CD8-positive, alpha-beta memory T cell (primary cell): ENCODE results near the gene ANO9. TPM values are rescaled to one million over a fixed set of nuclear protein-coding genes. Genes with fewer than 3 reads are reported as not detected.

Experiments used
- CTCF ChIA-PET: fragments of 350-600 bp; sonication (Branson Sonifier 250); formaldehyde crosslinking; loops from one replicate; lab custom pipeline; 2021; ENCODE audit warnings: antibody characterized with exemption; lab: Charles Lee
- POLR2A ChIA-PET: fragments of 350-600 bp; sonication (Branson Sonifier 250); formaldehyde crosslinking; loops from one replicate; lab custom pipeline; 2021; ENCODE audit warnings: antibody characterized with exemption; lab: Charles Lee
- DNase-seq, 5 donors: peaks; one replicate each; pipeline versions ENCODE4 v3.0.0 to v3.0.0-alpha.2; 2020 to 2022; ENCODE audit warnings: mixed read lengths in 1 of 5
- H3K27ac ChIP-seq: one replicate; pipeline ENCODE4 v1.7.0; 2013; ENCODE audit warnings: low read depth, mild to moderate bottlenecking, low read length, moderate library complexity
- H3K27me3 ChIP-seq: 2 replicates; pipeline ENCODE4 v1.7.0; 2013; ENCODE audit warnings: low read length, mild to moderate bottlenecking; ENCODE audit not compliant: insufficient read depth, poor library complexity, severe bottlenecking
- H3K36me3 ChIP-seq: 2 replicates; pipeline ENCODE4 v1.7.0; 2013; ENCODE audit warnings: mild to moderate bottlenecking, low read length, moderate library complexity; ENCODE audit not compliant: insufficient read depth
- H3K4me1 ChIP-seq: 2 replicates; pipeline ENCODE4 v1.7.0; 2013; ENCODE audit warnings: mild to moderate bottlenecking, low read length, moderate library complexity; ENCODE audit not compliant: insufficient read depth
- H3K4me3 ChIP-seq: 2 replicates; pipeline ENCODE4 v1.7.0; 2013; ENCODE audit warnings: mild to moderate bottlenecking, low read length
- H3K9me3 ChIP-seq: 2 replicates; pipeline ENCODE4 v1.7.0; 2013; ENCODE audit warnings: mild to moderate bottlenecking, low read length
- H3K27ac Mint-ChIP-seq, 8 donors: one replicate each; pipeline ENCODE4 v1.8.0; 2020 to 2021; ENCODE audit warnings: mixed read lengths in 8 of 8, mild to moderate bottlenecking in 6 of 8, inconsistent platforms in 3 of 8, moderate library complexity in 3 of 8
- H3K27me3 Mint-ChIP-seq, 2 donors: one replicate each; pipeline ENCODE4 v1.8.0; 2020 to 2021; ENCODE audit warnings: mixed read lengths in 2 of 2, mild to moderate bottlenecking in 1 of 2, moderate library complexity in 1 of 2
- H3K36me3 Mint-ChIP-seq, 3 donors: one replicate each; pipeline ENCODE4 v1.8.0; 2020 to 2021; ENCODE audit warnings: mixed read lengths in 3 of 3, inconsistent platforms in 1 of 3, mild to moderate bottlenecking in 1 of 3
- H3K4me1 Mint-ChIP-seq, 3 donors: one replicate each; pipeline ENCODE4 v1.8.0; 2020 to 2021; ENCODE audit warnings: mixed read lengths in 3 of 3, inconsistent platforms in 1 of 3, mild to moderate bottlenecking in 1 of 3
- H3K4me3 Mint-ChIP-seq, 7 donors: one replicate each; pipeline ENCODE4 v1.8.0; 2020 to 2021; ENCODE audit warnings: mixed read lengths in 7 of 7, mild to moderate bottlenecking in 6 of 7, moderate library complexity in 4 of 7, inconsistent platforms in 2 of 7
- H3K9me3 Mint-ChIP-seq, 5 donors: one replicate each; pipeline ENCODE4 v1.8.0; 2020 to 2022; ENCODE audit warnings: mixed read lengths in 5 of 5, mild to moderate bottlenecking in 3 of 5, moderate library complexity in 2 of 5, inconsistent platforms in 1 of 5
- polyA plus RNA-seq: library from polyadenylated mRNA; unstranded; fragments of 300-500 nt; fragmentation: Illumina TruSeq; gene quantifications from one replicate; pipeline ENCODE4 v1.2.3, GENCODE V29; 2021
- total RNA-seq, 2 experiments: library from RNA; stranded (reverse); gene quantifications; one replicate each; pipeline ENCODE4 v1.2.3, GENCODE V29; 2021

ANO9 gene
- total and polyA plus RNA-seq, 3 experiments from 2014 or later = 12.2 to 26.4 (median 25.3) TPM

DNA sequence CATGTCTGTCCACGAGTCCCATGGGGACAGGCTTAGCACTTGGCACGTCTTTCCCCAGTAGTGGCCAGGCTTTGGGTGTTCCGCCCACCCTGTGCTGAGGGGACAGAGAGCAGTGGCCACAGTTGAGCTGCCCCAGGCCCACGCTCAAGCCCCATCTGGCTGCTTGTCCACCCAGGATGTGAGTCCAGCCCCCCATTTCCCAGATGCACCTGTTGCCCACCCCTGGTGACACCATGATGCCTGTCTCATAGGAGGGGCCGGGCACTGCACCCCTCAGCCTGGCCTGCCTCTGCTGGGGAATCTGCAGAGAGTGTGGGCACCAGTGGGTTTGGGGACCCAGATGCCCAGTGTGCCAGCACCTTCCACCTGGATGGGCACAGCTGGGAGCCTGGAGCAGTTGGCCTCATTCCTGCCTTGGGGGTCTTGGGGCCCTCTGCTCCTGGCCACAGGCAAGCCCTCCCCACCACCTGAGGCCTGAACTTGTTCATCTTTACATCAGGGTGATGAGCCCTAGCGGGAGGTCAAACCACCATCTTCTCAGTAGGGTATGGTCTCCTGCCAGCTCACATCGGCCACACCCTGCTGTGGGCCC, 32.7 kb downstream of the ANO9 start:
- peaks cover 30% of the 10 kb centered on the region for H3K4me1 ChIP-seq

GRCh38 chr11:408154-409007, 33.4 kb downstream of the ANO9 start:
- no peak overlapping the region for H3K4me3 ChIP-seq
- DNase-seq = no peak
- H3K27ac ChIP-seq = no peak overlapping the region
- POLR2A ChIA-PET = interaction anchor here (1.2 to 3.3 kb wide), 3 partner anchors 8 to 140 kb away, joined by 3 to 62 read pairs (median 17); partner anchors contain the start of gene SIGIRR
- Mint-ChIP-seq H3K27me3 (no peaks in the 10 kb centered on the region), H3K9me3 (no peaks in the 10 kb centered on the region), H3K4me3 (peak overlapping the region in 2 of 7 donors; percentile 48 to 63), H3K4me1 (peaks cover 0 to 40% (median 13%) of the 10 kb centered on the region in 3 donors), H3K36me3 (peaks cover 0 to 19% (median 0%) of the 10 kb centered on the region in 3 donors), H3K27ac (peak overlapping the region in 5 of 8 donors; percentile 42 to 81 (median 66))
- CTCF ChIA-PET = interaction anchor here (2.4 to 10.3 kb wide), 2 partner anchors 38 to 157 kb away, joined by 13 to 158 read pairs; partner anchors contain the start of genes ANO9 and PTDSS2
- H3K4me1 ChIP-seq = peaks cover 29% of the 10 kb centered on the region
- H3K27me3 ChIP-seq = no peaks in the 10 kb centered on the region
- no peaks in the 10 kb centered on the region for H3K9me3 ChIP-seq
- H3K36me3 ChIP-seq = no peaks in the 10 kb centered on the region

More for the DNA sequence above, 32.7 kb downstream of the ANO9 start:
- CTCF ChIA-PET = interaction anchor here (10.3 kb wide), 1 partner anchor 37 kb away, joined by 158 read pairs; the partner anchor contains the start of genes ANO9 and PTDSS2
- peaks cover 0 to 42% (median 13%) of the 10 kb centered on the region in 3 donors for H3K4me1 Mint-ChIP-seq
- H3K27me3 Mint-ChIP-seq = no peaks in the 10 kb centered on the region
- H3K36me3 ChIP-seq = no peaks in the 10 kb centered on the region
- no peak overlapping the region for H3K27ac ChIP-seq
- H3K4me3 Mint-ChIP-seq = peak overlapping the region in 1 of 7 donors; percentile 48
- no peak for DNase-seq
- no peaks in the 10 kb centered on the region for H3K9me3 Mint-ChIP-seq
- peaks cover 0 to 19% (median 0%) of the 10 kb centered on the region in 3 donors for H3K36me3 Mint-ChIP-seq
- H3K27me3 ChIP-seq = no peaks in the 10 kb centered on the region
- H3K27ac Mint-ChIP-seq = peak overlapping the region in 4 of 8 donors; percentile 17 to 62 (median 35)
- H3K9me3 ChIP-seq = no peaks in the 10 kb centered on the region
- H3K4me3 ChIP-seq = no peak overlapping the region
- POLR2A ChIA-PET = no interaction called here

DNA sequence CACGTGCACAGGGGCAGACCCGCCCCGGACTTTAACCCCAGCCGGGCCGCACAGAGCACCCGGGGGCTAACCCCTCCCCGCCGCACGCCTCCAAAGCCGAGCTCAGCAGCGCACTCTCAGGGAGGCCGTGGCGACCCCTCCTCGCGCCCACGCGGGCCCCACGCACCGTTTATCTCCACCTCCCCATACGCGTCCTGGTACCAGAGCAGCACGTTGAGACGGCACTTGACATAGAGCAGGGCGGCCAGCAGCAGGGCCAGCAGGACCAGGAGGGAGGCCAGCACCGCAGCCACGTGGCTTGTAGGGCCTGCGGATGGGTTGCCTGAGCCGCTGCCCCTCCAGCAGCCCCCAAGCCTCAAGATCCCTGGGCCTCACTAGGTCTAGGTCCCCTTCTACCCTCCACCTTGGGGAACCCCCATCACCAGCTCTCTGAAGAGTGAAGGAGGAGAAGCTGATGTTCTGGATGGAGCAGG, 34.1 kb downstream of the ANO9 start:
- peaks cover 22% of the 10 kb centered on the region for H3K4me1 ChIP-seq
- POLR2A ChIA-PET = interaction anchor here (0.7 to 3.3 kb wide), 9 partner anchors 8 to 412 kb away, joined by 3 to 62 read pairs (median 11); partner anchors contain the start of genes BET1L, LMNTD2, PGGHG and PTDSS2

GRCh38 chr11:406796-407650, 34.8 kb downstream of the ANO9 start:
- H3K27ac ChIP-seq = peak overlapping the region; percentile 70
- Mint-ChIP-seq H3K27me3 (no peaks in the 10 kb centered on the region), H3K36me3 (peaks cover 0 to 18% (median 0%) of the 10 kb centered on the region in 3 donors), H3K4me3 (peak overlapping the region in 6 of 7 donors; percentile 24 to 78 (median 35)), H3K9me3 (no peaks in the 10 kb centered on the region), H3K4me1 (peaks cover 0 to 32% (median 12%) of the 10 kb centered on the region in 3 donors), H3K27ac (peak overlapping the region; percentile 34 to 91 (median 74))
- no peaks in the 10 kb centered on the region for H3K27me3 ChIP-seq
- H3K4me1 ChIP-seq = peaks cover 20% of the 10 kb centered on the region
- CTCF ChIA-PET = interaction anchor here (0.6 to 10.3 kb wide), 12 partner anchors 9 to 159 kb away, joined by 3 to 158 read pairs (median 4); partner anchors contain the start of genes ANO9, PTDSS2 and SIGIRR
- no peaks in the 10 kb centered on the region for H3K36me3 ChIP-seq
- POLR2A ChIA-PET = interaction anchor here (0.7 to 3.3 kb wide), 16 partner anchors 9 to 412 kb away, joined by 3 to 62 read pairs (median 8); partner anchors contain the start of genes ANO9, BET1L, DEAF1 and HRAS
- H3K4me3 ChIP-seq = peak overlapping the region; percentile 43
- DNase-seq = peak; percentile 94 to 98 (median 96)
- no peaks in the 10 kb centered on the region for H3K9me3 ChIP-seq

More for the DNA sequence above, 34.1 kb downstream of the ANO9 start:
- no peak overlapping the region for H3K4me3 ChIP-seq
- no peaks in the 10 kb centered on the region for H3K9me3 ChIP-seq
- no peak overlapping the region for H3K27ac ChIP-seq
- H3K36me3 ChIP-seq = no peaks in the 10 kb centered on the region
- H3K27ac Mint-ChIP-seq = peak overlapping the region; percentile 29 to 91 (median 74)
- H3K4me1 Mint-ChIP-seq = peaks cover 0 to 33% (median 12%) of the 10 kb centered on the region in 3 donors
- H3K9me3 Mint-ChIP-seq = no peaks in the 10 kb centered on the region
- H3K27me3 ChIP-seq = no peaks in the 10 kb centered on the region
- DNase-seq = peak in 1 of 5 donors; percentile 27
- CTCF ChIA-PET = interaction anchor here (1.5 to 10.3 kb wide), 6 partner anchors 9 to 156 kb away, joined by 3 to 158 read pairs (median 10); partner anchors contain the start of genes ANO9, PTDSS2 and SIGIRR
- peaks cover 0 to 18% (median 0%) of the 10 kb centered on the region in 3 donors for H3K36me3 Mint-ChIP-seq
- peak overlapping the region in 3 of 7 donors; percentile 24 to 78 (median 34) for H3K4me3 Mint-ChIP-seq
- no peaks in the 10 kb centered on the region for H3K27me3 Mint-ChIP-seq

GRCh38 chr11:405954-406795, 35.6 kb downstream of the ANO9 start:
- Mint-ChIP-seq H3K4me3 (peak overlapping the region in 3 of 7 donors; percentile 15 to 61 (median 29)), H3K27ac (peak overlapping the region in 5 of 8 donors; percentile 34 to 79 (median 60)), H3K36me3 (peaks cover 0 to 18% (median 0%) of the 10 kb centered on the region in 3 donors), H3K9me3 (no peaks in the 10 kb centered on the region), H3K4me1 (peaks cover 0 to 32% (median 12%) of the 10 kb centered on the region in 3 donors), H3K27me3 (no peaks in the 10 kb centered on the region)
- ChIA-PET CTCF (interaction anchor here (0.6 to 10.3 kb wide), 12 partner anchors 10 to 158 kb away, joined by 3 to 158 read pairs (median 4); partner anchors contain the start of genes ANO9, PTDSS2 and SIGIRR), POLR2A (interaction anchor here (0.6 to 3.3 kb wide), 15 partner anchors 9 to 289 kb away, joined by 3 to 62 read pairs (median 9); partner anchors contain the start of genes ANO9, BET1L, DEAF1 and HRAS)
- H3K36me3 ChIP-seq = no peaks in the 10 kb centered on the region
- peak overlapping the region; percentile 70 for H3K27ac ChIP-seq
- no peaks in the 10 kb centered on the region for H3K27me3 ChIP-seq
- H3K9me3 ChIP-seq = no peaks in the 10 kb centered on the region
- H3K4me1 ChIP-seq = peaks cover 20% of the 10 kb centered on the region
- peak in 1 of 5 donors; percentile 62 for DNase-seq
- peak overlapping the region; percentile 43 for H3K4me3 ChIP-seq

GRCh38 chr11:405323-405953, 36.4 kb downstream of the ANO9 start:
- Mint-ChIP-seq H3K27me3 (no peaks in the 10 kb centered on the region), H3K36me3 (peaks cover 0 to 18% (median 0%) of the 10 kb centered on the region in 3 donors), H3K27ac (peak overlapping the region in 6 of 8 donors; percentile 38 to 92 (median 79)), H3K9me3 (no peaks in the 10 kb centered on the region), H3K4me1 (peaks cover 0 to 32% (median 12%) of the 10 kb centered on the region in 3 donors), H3K4me3 (peak overlapping the region in 3 of 7 donors; percentile 15 to 46 (median 28))
- no peak overlapping the region for H3K4me3 ChIP-seq
- no peak overlapping the region for H3K27ac ChIP-seq
- H3K27me3 ChIP-seq = no peaks in the 10 kb centered on the region
- no peaks in the 10 kb centered on the region for H3K36me3 ChIP-seq
- H3K9me3 ChIP-seq = no peaks in the 10 kb centered on the region
- CTCF ChIA-PET = interaction anchor here (0.6 to 10.3 kb wide), 6 partner anchors 11 to 157 kb away, joined by 3 to 158 read pairs (median 8); partner anchors contain the start of genes ANO9, PTDSS2 and SIGIRR
- H3K4me1 ChIP-seq = peaks cover 20% of the 10 kb centered on the region
- POLR2A ChIA-PET = interaction anchor here (0.5 to 3.3 kb wide), 11 partner anchors 9 to 290 kb away, joined by 3 to 62 read pairs (median 7); partner anchors contain the start of genes ANO9, BET1L, DEAF1 and PSMD13
- no peak for DNase-seq
